HEK293T (cell line): ENCODE results near the gene MAP3K5.

ENCODE experiments used
- BHLHE40 ChIP-seq: fragments of 450-650 bp; IDR thresholded peaks from 2 replicates; pipeline ENCODE4 v1.6.1; 2016; ENCODE audit warnings: mild to moderate bottlenecking, moderate library complexity, borderline replicate concordance
- CTBP1 ChIP-seq: fragments of 450-650 bp; IDR thresholded peaks from 2 replicates; pipeline ENCODE4 v1.6.1; 2016; ENCODE audit warnings: borderline replicate concordance
- ELF4 ChIP-seq: fragments of 450-650 bp; IDR thresholded peaks from 2 replicates; pipeline ENCODE4 v1.6.1; 2017; ENCODE audit warnings: antibody characterized with exemption
- FOXA1 ChIP-seq: fragments of 450-650 bp; IDR thresholded peaks from 2 replicates; pipeline ENCODE4 v1.6.1; 2016; ENCODE audit warnings: mild to moderate bottlenecking
- FOXK2 ChIP-seq: fragments of 450-650 bp; IDR thresholded peaks from 2 replicates; pipeline ENCODE4 v1.6.1; 2016; ENCODE audit warnings: mild to moderate bottlenecking
- FOXM1 ChIP-seq: fragments of 450-650 bp; IDR thresholded peaks from 2 replicates; pipeline ENCODE4 v1.6.1; 2017; ENCODE audit warnings: mild to moderate bottlenecking, borderline replicate concordance
- L3MBTL2 ChIP-seq: fragments of 450-650 bp; conservative IDR thresholded peaks from 2 replicates; pipeline ENCODE4 v1.6.1; 2016; ENCODE audit warnings: mild to moderate bottlenecking
- NFRKB ChIP-seq: fragments of 450-650 bp; IDR thresholded peaks from 2 replicates; pipeline ENCODE4 v1.6.1; 2016; ENCODE audit warnings: mild to moderate bottlenecking, moderate library complexity
- SP1 ChIP-seq: fragments of 450-650 bp; IDR thresholded peaks from 2 replicates; pipeline ENCODE4 v1.6.1; 2017
- SUZ12 ChIP-seq: fragments of 450-650 bp; IDR thresholded peaks from 2 replicates; pipeline ENCODE4 v1.6.1; 2016; ENCODE audit warnings: mild to moderate bottlenecking
- TARDBP ChIP-seq: fragments of 450-650 bp; IDR thresholded peaks from 2 replicates; pipeline ENCODE4 v1.6.1; 2016
- ZNF384 ChIP-seq: fragments of 450-650 bp; IDR thresholded peaks from 2 replicates; pipeline ENCODE4 v1.6.1; 2016
- TF ChIP-seq, protein P1 (sequence below): fragments of 450-650 bp; IDR thresholded peaks from 2 replicates; pipeline ENCODE4 v1.6.1; 2016

GRCh38 chr6:136517582-136517981 is 274.7 kb downstream of the MAP3K5 start:
- no peak for TF ChIP-seq ZNF384
- no peak for TF ChIP-seq FOXK2
- no peak for TF ChIP-seq NFRKB
- TF ChIP-seq SUZ12 = no peak
- no peak for TF ChIP-seq BHLHE40
- TF ChIP-seq TARDBP = no peak
- TF ChIP-seq SP1 = no peak
- no peak for TF ChIP-seq L3MBTL2
- TF ChIP-seq CTBP1 = no peak
- TF ChIP-seq ELF4 = no peak
- TF ChIP-seq, protein P1, sequence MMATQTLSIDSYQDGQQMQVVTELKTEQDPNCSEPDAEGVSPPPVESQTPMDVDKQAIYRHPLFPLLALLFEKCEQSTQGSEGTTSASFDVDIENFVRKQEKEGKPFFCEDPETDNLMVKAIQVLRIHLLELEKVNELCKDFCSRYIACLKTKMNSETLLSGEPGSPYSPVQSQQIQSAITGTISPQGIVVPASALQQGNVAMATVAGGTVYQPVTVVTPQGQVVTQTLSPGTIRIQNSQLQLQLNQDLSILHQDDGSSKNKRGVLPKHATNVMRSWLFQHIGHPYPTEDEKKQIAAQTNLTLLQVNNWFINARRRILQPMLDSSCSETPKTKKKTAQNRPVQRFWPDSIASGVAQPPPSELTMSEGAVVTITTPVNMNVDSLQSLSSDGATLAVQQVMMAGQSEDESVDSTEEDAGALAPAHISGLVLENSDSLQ = no peak
- no peak for TF ChIP-seq FOXM1
- TF ChIP-seq FOXA1 = no peak
